Testis (tissue), 3 donors: ENCODE data around the gene TRAPPC12. TPM values are rescaled to one million over a fixed set of nuclear protein-coding genes. Genes with fewer than 3 reads are reported as not detected.

Source experiments
- DNase-seq: peaks from one replicate; pipeline ENCODE4 v3.0.0-alpha.2; 2019
- H3K27ac ChIP-seq, 2 donors: fragments of 200-600 bp; sonication (generic); one replicate each; pipeline ENCODE4 v1.5.1; 2019
- H3K27me3 ChIP-seq: fragments of 200-600 bp; sonication (generic); one replicate; pipeline ENCODE4 v1.5.1; 2019
- H3K36me3 ChIP-seq: fragments of 200-600 bp; sonication (generic); one replicate; pipeline ENCODE4 v1.5.1; 2017; ENCODE audit warnings: low read depth; ENCODE audit errors: missing control alignments
- H3K4me1 ChIP-seq: fragments of 200-600 bp; sonication (generic); one replicate; pipeline ENCODE4 v1.5.1; 2019
- H3K4me3 ChIP-seq, 2 donors: fragments of 200-600 bp; sonication (generic); one replicate each; pipeline ENCODE4 v1.5.1; 2017 to 2019
- H3K9me3 ChIP-seq: fragments of 200-600 bp; sonication (generic); one replicate; pipeline ENCODE4 v1.5.1; 2017
- POLR2A ChIP-seq: fragments of 450-650 bp; IDR thresholded peaks from one replicate; pipeline ENCODE4 v1.6.1; 2017; ENCODE audit warnings: antibody characterized with exemption, mild to moderate bottlenecking, moderate library complexity
- WGBS, 2 donors: methylation state at CpG; one replicate each; pipeline ENCODE4 v1.1.5; 2018; 5-methylcytosine and 5-hydroxymethylcytosine counted together
- intact Hi-C: fragments of 100-400 bp; cut with DNase I; formaldehyde crosslinking; loops from one replicate; pipeline ENCODE4 v1.15.1; 2023; ENCODE audit warnings: low total_unique reads
- polyA plus RNA-seq: library from polyadenylated mRNA; stranded (reverse); fragments of 350-450 nt; fragmentation: Illumina TruSeq; extraction: RNeasy Lipid Tissue Mini Kit (QIAGEN cat#74804); gene quantifications from one replicate; pipeline ENCODE4 v1.2.3, GENCODE V29; 2014; ENCODE audit warnings: low read depth, low replicate concordance; ENCODE audit not compliant: insufficient read depth
- total RNA-seq, 2 donors: library from RNA; depleted of rRNA; stranded (reverse); fragments of >200 nt; gene quantifications; one replicate each; pipeline ENCODE4 v1.2.3, GENCODE V29; 2016
- TF ChIP-seq, protein P1 (sequence below), 3 experiments: fragments of 450-650 bp in 2 of 3; fragments of 200-600 bp in 1 of 3; sonication (generic) in 1 of 3; IDR thresholded peaks; one replicate each; pipeline ENCODE4 v1.5.1; 2016 to 2019; ENCODE audit warnings: antibody characterized with exemption in 3 of 3, mild to moderate bottlenecking in 2 of 3, moderate library complexity in 1 of 3

Gene TRAPPC12
- total and polyA plus RNA-seq, 3 donors from 2014 or later, result 172 to 406 (median 236) TPM

GRCh38 chr2:3392216-3392615 is 12.7 kb downstream of the TRAPPC12 start:
- 88 to 95% methylated on average over 4 of the region's 4 CpGs for WGBS, 2 donors

GRCh38 chr2:3396920-3397559 is 17.5 kb downstream of the TRAPPC12 start:
- DNase-seq, result no peak
- Histone ChIP-seq H3K4me3 (no peak overlapping the region), H3K27me3 (no peaks in the 10 kb centered on the region), H3K27ac (no peak overlapping the region), H3K9me3 (no peaks in the 10 kb centered on the region), H3K36me3 (no peaks in the 10 kb centered on the region), H3K4me1 (peaks cover 4% of the 10 kb centered on the region)
- TF ChIP-seq, protein P1, sequence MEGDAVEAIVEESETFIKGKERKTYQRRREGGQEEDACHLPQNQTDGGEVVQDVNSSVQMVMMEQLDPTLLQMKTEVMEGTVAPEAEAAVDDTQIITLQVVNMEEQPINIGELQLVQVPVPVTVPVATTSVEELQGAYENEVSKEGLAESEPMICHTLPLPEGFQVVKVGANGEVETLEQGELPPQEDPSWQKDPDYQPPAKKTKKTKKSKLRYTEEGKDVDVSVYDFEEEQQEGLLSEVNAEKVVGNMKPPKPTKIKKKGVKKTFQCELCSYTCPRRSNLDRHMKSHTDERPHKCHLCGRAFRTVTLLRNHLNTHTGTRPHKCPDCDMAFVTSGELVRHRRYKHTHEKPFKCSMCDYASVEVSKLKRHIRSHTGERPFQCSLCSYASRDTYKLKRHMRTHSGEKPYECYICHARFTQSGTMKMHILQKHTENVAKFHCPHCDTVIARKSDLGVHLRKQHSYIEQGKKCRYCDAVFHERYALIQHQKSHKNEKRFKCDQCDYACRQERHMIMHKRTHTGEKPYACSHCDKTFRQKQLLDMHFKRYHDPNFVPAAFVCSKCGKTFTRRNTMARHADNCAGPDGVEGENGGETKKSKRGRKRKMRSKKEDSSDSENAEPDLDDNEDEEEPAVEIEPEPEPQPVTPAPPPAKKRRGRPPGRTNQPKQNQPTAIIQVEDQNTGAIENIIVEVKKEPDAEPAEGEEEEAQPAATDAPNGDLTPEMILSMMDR (IDR thresholded peaks at IDR 0.05), result no peak
- no peak for TF ChIP-seq POLR2A
- intact Hi-C loops, result no loop called here
- WGBS, 2 donors, result 96 to 97% methylated on average over 1 of the region's 1 CpG

More at GRCh38 chr2:3392216-3392615, 12.7 kb downstream of the TRAPPC12 start:
- Histone ChIP-seq H3K27ac (no peak overlapping the region), H3K4me1 (no peaks in the 10 kb centered on the region), H3K27me3 (no peaks in the 10 kb centered on the region), H3K9me3 (no peaks in the 10 kb centered on the region), H3K4me3 (no peak overlapping the region), H3K36me3 (no peaks in the 10 kb centered on the region)
- intact Hi-C loops, result no loop called here
- no peak for TF ChIP-seq POLR2A
- TF ChIP-seq, protein P1 (IDR thresholded peaks at IDR 0.05), result no peak
- no peak for DNase-seq

DNA sequence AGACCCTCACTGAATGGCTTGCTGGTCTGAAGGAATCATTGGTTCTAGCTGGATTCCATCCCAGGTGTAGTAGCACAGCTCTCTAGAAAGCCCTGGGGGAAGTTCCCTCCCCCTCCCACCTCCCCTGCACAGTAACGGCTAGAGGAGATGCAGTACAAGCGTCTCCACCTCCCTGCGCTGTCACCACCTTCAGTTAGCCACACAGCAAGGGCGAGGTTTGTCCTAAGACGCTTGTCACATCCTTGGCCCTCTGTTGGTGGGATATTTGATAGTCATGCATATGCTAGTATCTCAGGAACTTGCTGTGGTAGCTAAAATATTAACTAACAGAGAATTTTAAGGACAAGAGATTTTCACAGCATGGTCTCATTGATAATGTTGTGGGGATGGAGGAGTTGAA is 19.4 kb downstream of the TRAPPC12 start:
- Histone ChIP-seq H3K36me3 (no peaks in the 10 kb centered on the region), H3K27ac (no peak overlapping the region), H3K9me3 (no peaks in the 10 kb centered on the region), H3K4me3 (no peak overlapping the region), H3K27me3 (no peaks in the 10 kb centered on the region), H3K4me1 (peaks cover 7% of the 10 kb centered on the region)
- intact Hi-C loops, result no loop called here
- TF ChIP-seq, protein P1 (IDR thresholded peaks at IDR 0.05), result no peak
- TF ChIP-seq POLR2A, result no peak
- WGBS, 2 donors, result 90 to 92% methylated on average over 5 of the region's 5 CpGs
- DNase-seq, result no peak

- Histone ChIP-seq H3K27ac (no peak overlapping the region), H3K4me3 (no peak overlapping the region), H3K36me3 (no peaks in the 10 kb centered on the region), H3K27me3 (no peaks in the 10 kb centered on the region), H3K9me3 (no peaks in the 10 kb centered on the region), H3K4me1 (peaks cover 10% of the 10 kb centered on the region)
- TF ChIP-seq, protein P1 (IDR thresholded peaks at IDR 0.05), result no peak
- TF ChIP-seq POLR2A, result no peak
- intact Hi-C loops, result no loop called here
- 57 to 75% methylated on average over 3 of the region's 3 CpGs for WGBS, 2 donors
- no peak for DNase-seq
These were observed 19.9 kb downstream of the TRAPPC12 start for GRCh38 chr2:3399381-3399780.

DNA sequence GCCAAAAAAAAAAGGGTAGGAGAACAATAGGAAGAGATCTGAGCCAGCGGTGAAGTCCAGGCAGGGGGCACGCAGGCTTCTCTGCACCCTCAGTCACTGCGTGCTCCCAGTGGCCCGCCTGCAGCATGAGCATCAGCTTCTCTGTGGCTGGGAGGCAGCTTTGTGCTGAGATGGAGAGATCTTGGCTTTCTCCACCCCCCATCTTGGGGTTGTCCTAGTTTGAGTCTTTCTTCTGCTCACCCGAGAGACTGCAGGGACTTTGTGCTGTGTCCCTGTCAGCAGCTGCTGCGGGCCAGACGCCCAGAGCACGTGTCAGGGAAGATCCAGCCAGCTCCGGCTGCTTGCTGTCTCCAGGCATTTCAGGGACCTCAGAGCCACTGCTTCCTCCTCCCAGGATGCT is 20.3 kb downstream of the TRAPPC12 start:
- Histone ChIP-seq H3K4me3 (no peak overlapping the region), H3K27ac (no peak overlapping the region), H3K36me3 (no peaks in the 10 kb centered on the region), H3K9me3 (no peaks in the 10 kb centered on the region), H3K4me1 (peaks cover 10% of the 10 kb centered on the region), H3K27me3 (no peaks in the 10 kb centered on the region)
- peak; percentile 57 for DNase-seq
- intact Hi-C loops, result no loop called here
- no peak for TF ChIP-seq POLR2A
- TF ChIP-seq, protein P1 (IDR thresholded peaks at IDR 0.05), result no peak
- WGBS, 2 donors, result 38 to 64% methylated on average over 4 to 9 of the region's 9 CpGs
